HEK293 (cell line): ENCODE measurements around the gene STXBP4.

Experiments used
- CTCF ChIA-PET: fragments of 350-600 bp; formaldehyde crosslinking; extraction: SDS; loops from one replicate; lab custom pipeline; 2021; ENCODE audit warnings: antibody characterized with exemption; lab: Yijun Ruan, JAX
- POLR2A ChIA-PET: fragments of 300-600 bp; formaldehyde crosslinking; extraction: SDS; loops from one replicate; lab custom pipeline; 2020; ENCODE audit warnings: antibody characterized with exemption, inconsistent platforms; lab: Yijun Ruan, JAX
- H3K27ac ChIP-seq: fragments of 200-500 bp; sonication (Bioruptor generic); 2 replicates; pipeline ENCODE4 v1.5.1; 2014; ENCODE audit warnings: low read depth, low read length, control low read depth, inconsistent platforms; ENCODE audit errors: extremely low read depth
- H3K36me3 ChIP-seq, 2 experiments: fragments of 200-500 bp in 1 of 2; sonication (Bioruptor generic) in 1 of 2; 1 replicate in 1 of 2; 2 replicates in 1 of 2; pipeline ENCODE4 v1.5.1; 2014 to 2017; ENCODE audit warnings: inconsistent platforms in 2 of 2, low read length in 2 of 2; ENCODE audit not compliant: control insufficient read depth in 2 of 2, insufficient read depth in 1 of 2
- H3K4me1 ChIP-seq: fragments of 200-500 bp; sonication (Bioruptor generic); 2 replicates; pipeline ENCODE4 v1.5.1; 2014; ENCODE audit warnings: mild to moderate bottlenecking, low read length, inconsistent platforms; ENCODE audit not compliant: control insufficient read depth, insufficient read depth
- H3K4me3 ChIP-seq: 2 replicates; pipeline ENCODE4 v1.5.1; 2011; ENCODE audit warnings: low read depth, mild to moderate bottlenecking, control low read depth, low read length, moderate library complexity
- H3K9me3 ChIP-seq: fragments of 200-500 bp; sonication (Bioruptor generic); 2 replicates; pipeline ENCODE4 v1.5.1; 2014; ENCODE audit warnings: low read depth, low read length, inconsistent platforms; ENCODE audit not compliant: control insufficient read depth, insufficient read depth
- HOXC10 ChIP-seq: sonication (generic); formaldehyde crosslinking; IDR thresholded peaks from 2 replicates; pipeline ENCODE4 v1.8.1; 2023; ENCODE audit warnings: mild to moderate bottlenecking, missing genetic modification reagents
- KLF7 ChIP-seq: fragments of 450-650 bp; formaldehyde crosslinking; IDR thresholded peaks from 2 replicates; pipeline ENCODE4 v1.5.1; 2016; ENCODE audit warnings: missing biosample characterization, missing genetic modification characterization, borderline replicate concordance
- MZF1 ChIP-seq: fragments of 450-650 bp; formaldehyde crosslinking; IDR thresholded peaks from 2 replicates; pipeline ENCODE4 v1.5.1; 2017; ENCODE audit warnings: missing biosample characterization, missing genetic modification characterization, borderline replicate concordance
- PRDM6 ChIP-seq: fragments of 450-650 bp; formaldehyde crosslinking; IDR thresholded peaks from 2 replicates; pipeline ENCODE4 v1.5.1; 2017; ENCODE audit warnings: missing biosample characterization, missing genetic modification characterization
- REST ChIP-seq: fragments of 450-650 bp; formaldehyde crosslinking; IDR thresholded peaks from 2 replicates; pipeline ENCODE4 v1.5.1; 2016; ENCODE audit warnings: missing biosample characterization, missing genetic modification characterization
- SCRT1 ChIP-seq: fragments of 450-650 bp; formaldehyde crosslinking; IDR thresholded peaks from 2 replicates; pipeline ENCODE4 v1.5.1; 2016; ENCODE audit warnings: missing biosample characterization, missing genetic modification characterization, borderline replicate concordance
- YY1 ChIP-seq: fragments of 450-650 bp; formaldehyde crosslinking; IDR thresholded peaks from 2 replicates; pipeline ENCODE4 v1.5.1; 2018; ENCODE audit warnings: missing biosample characterization, missing genetic modification characterization
- ZFP3 ChIP-seq: fragments of 450-650 bp; formaldehyde crosslinking; IDR thresholded peaks from 2 replicates; pipeline ENCODE4 v1.5.1; 2016; ENCODE audit warnings: low read depth, missing biosample characterization, missing genetic modification characterization
- ZNF138 ChIP-seq: fragments of 450-650 bp; formaldehyde crosslinking; IDR thresholded peaks from 2 replicates; pipeline ENCODE4 v1.5.1; 2016; ENCODE audit warnings: missing biosample characterization, missing genetic modification characterization, borderline replicate concordance
- ZNF148 ChIP-seq: fragments of 450-650 bp; formaldehyde crosslinking; IDR thresholded peaks from 2 replicates; pipeline ENCODE4 v1.5.0; 2017; ENCODE audit warnings: missing biosample characterization, missing genetic modification characterization, borderline replicate concordance
- ZNF221 ChIP-seq: fragments of 450-650 bp; formaldehyde crosslinking; IDR thresholded peaks from 2 replicates; pipeline ENCODE4 v1.5.1; 2017; ENCODE audit warnings: missing biosample characterization, missing genetic modification characterization, borderline replicate concordance
- ZNF423 ChIP-seq: fragments of 450-650 bp; formaldehyde crosslinking; IDR thresholded peaks from 2 replicates; pipeline ENCODE4 v1.5.1; 2016; ENCODE audit warnings: missing biosample characterization, missing genetic modification characterization
- ZNF426 ChIP-seq: fragments of 450-650 bp; formaldehyde crosslinking; IDR thresholded peaks from 2 replicates; pipeline ENCODE4 v1.5.1; 2017; ENCODE audit warnings: missing biosample characterization, missing genetic modification characterization, mild to moderate bottlenecking, inconsistent platforms, moderate library complexity
- ZNF510 ChIP-seq: fragments of 450-650 bp; formaldehyde crosslinking; IDR thresholded peaks from 2 replicates; pipeline ENCODE4 v1.5.1; 2018; ENCODE audit warnings: mild to moderate bottlenecking, missing genetic modification characterization, missing biosample characterization; ENCODE audit not compliant: insufficient replicate concordance
- ZNF529 ChIP-seq: fragments of 450-650 bp; formaldehyde crosslinking; IDR thresholded peaks from 2 replicates; pipeline ENCODE4 v1.5.1; 2017; ENCODE audit warnings: missing genetic modification characterization, missing biosample characterization; ENCODE audit not compliant: insufficient replicate concordance
- ZNF600 ChIP-seq: fragments of 450-650 bp; formaldehyde crosslinking; IDR thresholded peaks from 2 replicates; pipeline ENCODE4 v1.5.1; 2016; ENCODE audit warnings: missing biosample characterization, missing genetic modification characterization
- ZNF664 ChIP-seq: fragments of 450-650 bp; formaldehyde crosslinking; IDR thresholded peaks from 2 replicates; pipeline ENCODE4 v1.5.1; 2016; ENCODE audit warnings: missing biosample characterization, missing genetic modification characterization
- ZNF776 ChIP-seq: fragments of 450-650 bp; formaldehyde crosslinking; IDR thresholded peaks from 2 replicates; pipeline ENCODE4 v1.5.0; 2017; ENCODE audit warnings: missing biosample characterization, missing genetic modification characterization, borderline replicate concordance
- ZXDB ChIP-seq: fragments of 450-650 bp; formaldehyde crosslinking; IDR thresholded peaks from 2 replicates; pipeline ENCODE4 v1.5.1; 2016; ENCODE audit warnings: missing biosample characterization, missing genetic modification characterization
- TF ChIP-seq, protein P1 (sequence below): fragments of 450-650 bp; formaldehyde crosslinking; IDR thresholded peaks from 2 replicates; pipeline ENCODE4 v1.5.1; 2016; ENCODE audit warnings: missing biosample characterization, missing genetic modification characterization
- TF ChIP-seq, protein P2 (sequence below): fragments of 450-650 bp; formaldehyde crosslinking; IDR thresholded peaks from 2 replicates; pipeline ENCODE4 v1.5.1; 2017; ENCODE audit warnings: missing biosample characterization, missing genetic modification characterization

The STXBP4 gene

GRCh38 chr17:55212880-55213279 lies 244.3 kb downstream of the STXBP4 start:
- TF ChIP-seq ZFP3 (tag by site-specific recombination) (no peak), ZXDB (tag by site-specific recombination) (no peak), KLF7 (tag by site-specific recombination) (no peak), ZNF148 (tag by site-specific recombination) (no peak), YY1 (tag by site-specific recombination) (no peak), ZNF426 (tag by site-specific recombination) (no peak), ZNF510 (no peak), SCRT1 (tag by site-specific recombination) (no peak), ZNF138 (tag by site-specific recombination) (no peak), ZNF664 (tag by site-specific recombination) (no peak), PRDM6 (tag by site-specific recombination) (no peak), ZNF423 (tag by site-specific recombination) (no peak), ZNF776 (tag by site-specific recombination) (no peak), ZNF529 (tag by site-specific recombination) (no peak), MZF1 (no peak), ZNF600 (tag by site-specific recombination) (no peak), HOXC10 (no peak)
- TF ChIP-seq, protein P1, sequence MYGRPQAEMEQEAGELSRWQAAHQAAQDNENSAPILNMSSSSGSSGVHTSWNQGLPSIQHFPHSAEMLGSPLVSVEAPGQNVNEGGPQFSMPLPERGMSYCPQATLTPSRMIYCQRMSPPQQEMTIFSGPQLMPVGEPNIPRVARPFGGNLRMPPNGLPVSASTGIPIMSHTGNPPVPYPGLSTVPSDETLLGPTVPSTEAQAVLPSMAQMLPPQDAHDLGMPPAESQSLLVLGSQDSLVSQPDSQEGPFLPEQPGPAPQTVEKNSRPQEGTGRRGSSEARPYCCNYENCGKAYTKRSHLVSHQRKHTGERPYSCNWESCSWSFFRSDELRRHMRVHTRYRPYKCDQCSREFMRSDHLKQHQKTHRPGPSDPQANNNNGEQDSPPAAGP (tag by site-specific recombination): no peak
- TF ChIP-seq, protein P2, sequence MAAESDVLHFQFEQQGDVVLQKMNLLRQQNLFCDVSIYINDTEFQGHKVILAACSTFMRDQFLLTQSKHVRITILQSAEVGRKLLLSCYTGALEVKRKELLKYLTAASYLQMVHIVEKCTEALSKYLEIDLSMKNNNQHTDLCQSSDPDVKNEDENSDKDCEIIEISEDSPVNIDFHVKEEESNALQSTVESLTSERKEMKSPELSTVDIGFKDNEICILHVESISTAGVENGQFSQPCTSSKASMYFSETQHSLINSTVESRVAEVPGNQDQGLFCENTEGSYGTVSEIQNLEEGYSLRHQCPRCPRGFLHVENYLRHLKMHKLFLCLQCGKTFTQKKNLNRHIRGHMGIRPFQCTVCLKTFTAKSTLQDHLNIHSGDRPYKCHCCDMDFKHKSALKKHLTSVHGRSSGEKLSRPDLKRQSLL (tag by site-specific recombination): no peak
- no peak overlapping the region for H3K4me3 ChIP-seq
- ChIA-PET CTCF (no interaction called here), POLR2A (no interaction called here)
- no peaks in the 10 kb centered on the region for H3K9me3 ChIP-seq
- peaks cover 9% of the 10 kb centered on the region; the same call in 1 of the 2 replicates for H3K4me1 ChIP-seq
- H3K27ac ChIP-seq: no peak overlapping the region
- H3K36me3 ChIP-seq: no peaks in the 10 kb centered on the region

DNA sequence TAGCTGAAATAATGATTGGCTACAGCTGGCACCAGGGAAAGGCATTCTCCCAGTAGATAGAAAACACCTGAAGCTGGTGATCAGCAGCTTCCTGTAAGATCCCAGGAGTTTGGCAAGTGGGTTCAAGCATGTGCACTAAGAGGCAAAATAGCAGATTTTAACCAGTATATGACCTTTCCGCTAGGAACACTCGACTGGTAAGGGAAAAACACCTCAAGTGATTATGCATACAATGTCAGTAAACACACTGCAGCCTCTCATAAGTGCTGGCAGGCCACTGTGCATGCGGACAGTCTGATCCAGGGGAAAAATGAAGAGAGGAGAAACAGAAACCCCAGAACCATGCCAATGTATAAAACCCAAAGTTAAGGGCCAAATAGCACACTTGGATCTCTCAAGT lies 247.1 kb downstream of the STXBP4 start:
- Histone ChIP-seq H3K27ac (no peak overlapping the region), H3K36me3 (no peaks in the 10 kb centered on the region), H3K4me1 (0 out of 2 replicates have a peak, but pooled peaks cover 4% of the 10 kb centered on the region), H3K9me3 (no peaks in the 10 kb centered on the region), H3K4me3 (no peak overlapping the region)
- POLR2A ChIA-PET: no interaction called here
- TF ChIP-seq REST (tag by site-specific recombination): no peak
- no peak for TF ChIP-seq ZNF423 (tag by site-specific recombination)
- TF ChIP-seq PRDM6 (tag by site-specific recombination): no peak
- TF ChIP-seq ZNF221: no peak
- CTCF ChIA-PET: no interaction called here
